Activated gamma-delta T cell (primary cell): ENCODE measurements around the gene COL6A1.

ENCODE experiments used
- DNase-seq: peaks from one replicate; lab custom pipeline; 2025; lab: John Stamatoyannopoulos, UW

COL6A1 gene

DNA sequence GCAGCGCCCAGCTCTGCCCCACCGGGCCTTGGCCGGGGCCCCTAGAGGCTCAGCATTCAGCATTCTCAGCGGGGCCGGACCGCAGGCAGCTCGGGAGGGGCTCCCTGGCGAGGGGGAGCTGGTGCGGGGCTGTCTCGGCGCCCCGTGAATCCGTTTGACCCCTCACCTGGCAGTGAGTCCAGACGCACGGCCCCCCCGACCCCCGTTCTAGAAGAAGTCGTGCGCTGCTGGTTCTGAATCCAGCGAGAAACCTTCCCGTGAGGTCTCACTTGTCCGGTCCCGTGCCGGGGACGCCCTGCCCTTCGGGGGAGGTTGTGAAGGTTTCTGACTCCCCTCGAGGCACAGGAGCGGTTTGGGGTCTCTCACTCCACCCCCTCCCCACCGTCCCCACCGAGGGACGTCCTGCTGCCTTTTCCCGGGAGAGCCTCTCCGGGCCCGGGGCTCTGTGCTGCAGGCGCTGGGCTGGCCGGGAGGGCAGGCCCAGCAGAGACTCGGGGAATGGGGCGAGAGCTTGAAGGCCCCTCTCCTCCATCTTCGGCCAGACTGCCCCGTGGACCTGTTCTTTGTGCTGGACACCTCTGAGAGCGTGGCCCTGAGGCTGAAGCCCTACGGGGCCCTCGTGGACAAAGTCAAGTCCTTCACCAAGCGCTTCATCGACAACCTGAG lies 655 bp downstream of the COL6A1 start:
- DNase-seq: no peak

- DNase-seq: no peak
These were observed 1.4 kb downstream of the COL6A1 start for GRCh38 chr21:45982758-45983648.

GRCh38 chr21:45983649-45983965 lies 2.0 kb downstream of the COL6A1 start:
- DNase-seq: no peak

DNA sequence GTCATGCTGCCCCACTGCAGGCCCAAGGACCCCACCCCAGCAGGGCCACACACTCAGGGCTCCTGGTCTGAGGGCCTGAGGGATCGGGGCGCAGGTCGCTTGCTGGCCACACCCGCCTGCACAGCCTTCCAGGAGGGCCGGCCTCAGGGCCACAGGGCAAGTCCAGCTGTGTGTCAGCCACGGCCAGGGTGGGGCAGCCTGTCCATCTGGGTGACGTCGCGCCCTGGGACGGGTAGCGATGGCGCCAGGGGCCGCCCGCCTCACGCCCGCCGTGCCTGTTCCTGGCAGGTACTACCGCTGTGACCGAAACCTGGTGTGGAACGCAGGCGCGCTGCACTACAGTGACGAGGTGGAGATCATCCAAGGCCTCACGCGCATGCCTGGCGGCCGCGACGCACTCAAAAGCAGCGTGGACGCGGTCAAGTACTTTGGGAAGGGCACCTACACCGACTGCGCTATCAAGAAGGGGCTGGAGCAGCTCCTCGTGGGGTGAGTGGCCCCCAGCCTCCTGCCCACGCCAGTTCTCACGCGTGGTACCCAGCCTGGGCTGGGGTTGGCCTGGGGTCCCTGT lies 2.5 kb downstream of the COL6A1 start:
- no peak for DNase-seq

- no peak for DNase-seq
These were observed 3.1 kb downstream of the COL6A1 start for GRCh38 chr21:45984584-45985095.

DNA sequence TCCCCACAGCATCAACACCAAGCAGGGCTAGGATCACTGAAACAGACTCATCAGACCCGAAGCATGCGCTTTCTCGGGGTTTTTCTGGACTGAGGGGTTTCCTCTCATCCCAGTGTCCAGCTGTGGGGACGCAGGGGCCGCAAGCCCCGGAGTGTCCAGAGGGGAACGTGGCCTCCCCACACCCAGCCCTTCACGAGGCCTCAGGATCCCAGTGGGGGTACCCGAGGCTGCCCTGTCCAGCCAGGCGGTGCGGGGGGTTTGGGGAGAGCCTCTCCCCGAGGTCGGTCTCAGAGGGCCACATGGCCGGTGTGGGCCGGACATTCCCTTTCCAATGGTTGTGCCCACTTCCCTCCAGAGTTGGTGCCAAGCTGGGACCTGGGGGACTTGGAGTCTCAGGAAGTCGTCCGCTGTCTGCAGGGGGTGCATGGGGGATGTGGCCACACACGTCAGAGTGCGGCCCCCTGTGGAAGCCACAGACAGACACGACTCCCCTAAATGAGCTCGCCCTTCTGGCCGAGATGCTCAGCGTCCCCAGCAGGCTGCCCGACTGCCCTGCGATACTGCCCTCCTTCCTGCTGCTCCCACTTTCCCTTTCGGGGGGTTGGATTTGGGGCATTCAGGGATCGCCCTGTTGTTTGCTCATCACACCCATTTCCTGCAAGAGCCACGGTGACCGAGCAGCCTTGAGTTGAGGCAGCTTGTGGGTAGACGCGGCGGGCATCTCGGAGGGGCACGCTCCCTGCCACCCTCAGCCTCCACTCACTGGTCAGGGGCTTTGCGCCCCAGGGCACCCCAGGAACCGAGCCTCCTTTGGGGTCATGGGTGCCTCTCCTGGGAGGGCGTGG lies 4.1 kb downstream of the COL6A1 start:
- DNase-seq: no peak

DNA sequence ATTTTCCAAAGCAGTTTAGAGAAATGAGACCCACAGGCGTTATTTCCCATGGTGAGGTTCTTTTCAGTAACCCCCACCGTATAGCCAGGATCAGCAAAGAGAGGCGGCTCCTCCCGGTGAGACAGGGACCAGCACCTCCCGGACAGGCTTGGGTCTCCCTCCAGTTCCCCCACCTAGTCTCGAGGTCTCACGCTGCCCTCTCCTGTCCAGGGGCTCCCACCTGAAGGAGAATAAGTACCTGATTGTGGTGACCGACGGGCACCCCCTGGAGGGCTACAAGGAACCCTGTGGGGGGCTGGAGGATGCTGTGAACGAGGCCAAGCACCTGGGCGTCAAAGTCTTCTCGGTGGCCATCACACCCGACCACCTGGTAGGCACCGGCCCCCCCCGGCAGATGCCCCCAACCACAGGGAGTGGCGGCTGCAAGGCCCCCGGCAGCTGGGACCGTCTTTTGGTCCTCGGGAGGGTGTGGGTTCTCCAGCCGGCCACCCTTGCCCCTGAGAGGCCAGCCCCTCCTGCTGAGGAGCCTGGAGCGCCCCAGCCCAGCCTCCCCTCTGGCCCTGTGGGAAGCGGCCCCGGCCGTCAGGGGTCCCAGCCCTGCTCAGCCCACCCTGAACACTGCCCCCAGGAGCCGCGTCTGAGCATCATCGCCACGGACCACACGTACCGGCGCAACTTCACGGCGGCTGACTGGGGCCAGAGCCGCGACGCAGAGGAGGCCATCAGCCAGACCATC lies 4.9 kb downstream of the COL6A1 start:
- no peak for DNase-seq

DNA sequence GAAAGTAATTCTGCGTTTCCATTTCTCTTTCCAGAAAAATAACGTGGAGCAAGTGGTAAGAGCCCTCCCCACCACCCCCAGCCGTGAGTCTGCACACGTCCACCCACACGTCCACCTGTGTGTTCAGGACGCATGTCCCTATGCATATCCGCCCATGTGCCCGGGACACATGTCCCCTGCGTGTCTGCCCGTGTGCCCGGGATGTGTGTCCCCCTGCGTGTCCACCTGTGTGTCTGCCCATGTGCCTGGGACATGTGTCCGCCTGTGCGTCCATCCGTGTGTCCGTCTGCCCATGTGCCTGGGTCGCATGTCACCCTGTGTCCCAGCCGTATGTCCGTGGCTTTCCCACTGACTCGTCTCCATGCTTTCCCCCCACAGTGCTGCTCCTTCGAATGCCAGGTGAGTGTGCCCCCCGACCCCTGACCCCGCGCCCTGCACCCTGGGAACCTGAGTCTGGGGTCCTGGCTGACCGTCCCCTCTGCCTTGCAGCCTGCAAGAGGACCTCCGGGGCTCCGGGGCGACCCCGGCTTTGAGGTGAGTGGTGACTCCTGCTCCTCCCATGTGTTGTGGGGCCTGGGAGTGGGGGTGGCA lies 5.6 kb downstream of the COL6A1 start:
- DNase-seq: no peak

GRCh38 chr21:45988366-45989347 lies 7.1 kb downstream of the COL6A1 start:
- no peak for DNase-seq

DNA sequence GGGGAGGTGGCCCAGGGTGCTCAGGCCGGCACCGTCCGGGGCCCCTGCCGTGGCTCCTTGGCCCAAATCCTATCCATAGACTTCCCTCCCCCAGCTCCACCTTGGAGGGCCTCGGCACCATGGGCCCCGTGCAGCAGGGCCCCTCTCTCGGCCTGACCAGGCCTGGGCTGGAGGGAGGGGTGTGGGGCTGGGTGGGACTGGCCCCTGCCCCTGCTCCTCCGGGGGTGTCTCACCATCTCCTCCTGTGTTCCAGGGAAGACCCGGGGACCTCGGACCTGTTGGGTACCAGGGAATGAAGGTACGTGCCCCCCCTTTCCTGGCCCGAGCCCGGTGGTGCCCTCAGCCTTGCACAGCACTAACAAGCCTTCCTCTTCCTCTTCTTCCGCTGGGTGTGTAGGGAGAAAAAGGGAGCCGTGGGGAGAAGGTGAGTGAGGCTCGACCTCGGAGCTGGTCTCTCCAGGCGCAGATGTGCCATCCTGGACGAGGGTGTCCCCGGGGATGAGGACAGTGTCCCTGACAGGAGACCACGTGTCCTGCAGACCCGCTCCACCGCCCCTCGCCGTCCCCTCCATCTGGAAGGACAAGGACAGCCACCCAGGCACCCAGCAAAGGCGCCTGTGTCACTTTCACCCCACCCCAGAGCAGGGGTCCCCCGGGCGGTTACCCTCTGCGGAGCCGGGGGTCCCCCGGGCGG lies 7.9 kb downstream of the COL6A1 start:
- no peak for DNase-seq

DNA sequence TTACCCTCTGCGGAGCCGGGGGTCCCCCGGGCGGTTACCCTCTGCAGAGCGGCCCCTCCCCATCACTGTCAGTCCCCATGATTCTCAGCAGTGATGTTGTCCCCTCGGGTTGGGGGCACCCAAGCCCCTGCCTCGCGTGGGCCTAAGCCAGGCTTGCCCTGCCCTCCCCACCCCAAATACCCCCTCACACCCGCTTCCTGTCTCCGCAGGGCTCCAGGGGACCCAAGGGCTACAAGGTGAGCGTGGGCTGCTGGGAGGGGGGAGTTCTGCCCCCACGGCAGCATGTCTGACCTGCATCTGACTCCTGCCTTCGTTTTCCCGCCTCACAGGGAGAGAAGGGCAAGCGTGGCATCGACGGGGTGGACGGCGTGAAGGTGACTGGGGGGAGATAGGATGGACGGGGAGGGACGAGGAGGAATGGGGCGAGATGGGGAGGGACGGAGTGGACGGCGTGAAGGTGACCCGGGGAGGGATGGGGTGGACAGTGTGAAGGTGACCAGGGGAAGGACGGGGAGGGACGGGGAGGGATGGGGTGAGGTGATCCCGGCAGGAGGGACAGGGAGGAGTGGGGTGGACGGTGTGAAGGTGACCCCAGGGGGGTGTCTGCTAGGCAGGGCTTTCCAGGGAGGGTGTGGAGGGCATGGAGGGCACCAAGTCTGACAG lies 8.6 kb downstream of the COL6A1 start:
- DNase-seq: no peak

GRCh38 chr21:45990741-45991605 lies 9.4 kb downstream of the COL6A1 start:
- DNase-seq: no peak

- no peak for DNase-seq
These were observed 10.2 kb downstream of the COL6A1 start for GRCh38 chr21:45991606-45992300.

GRCh38 chr21:45992301-45993209 lies 11.0 kb downstream of the COL6A1 start:
- no peak for DNase-seq

GRCh38 chr21:45993210-45994085 lies 11.9 kb downstream of the COL6A1 start:
- DNase-seq: no peak
